ENCODE data around the gene EMC1.
"Not testable (repeated sequence)": the region's sequence is repeated elsewhere in the genome, so short reads cannot be mapped to it uniquely, and the experiment has no call there.

The EMC1 gene

GRCh38 chr1:19186001-19186400 is 65.3 kb downstream of the EMC1 start:
- Histone ChIP-seq H3K9ac (no peak overlapping the region), H3K4me2 (ENCODE audit: low read length) (no peak overlapping the region), H2AFZ (no peak overlapping the region), H3K4me1 (no peaks in the 10 kb centered on the region), H3K4me3 (ENCODE audit: low read depth, low read length) (no peak overlapping the region), H3K79me2 (no peaks in the 10 kb centered on the region), H3K27me3 (ENCODE audit: control insufficient read depth, insufficient read depth, low read length) (no peaks in the 10 kb centered on the region), H3K9me3 (ENCODE audit: control insufficient read depth, low read length) (no peaks in the 10 kb centered on the region), H3K36me3 (ENCODE audit: control insufficient read depth, insufficient read depth, low read length) (no peaks in the 10 kb centered on the region), H3K27ac (no peak overlapping the region)
- no peak for TF ChIP-seq CTCF (IDR thresholded peaks at IDR 0.05)

GRCh38 chr1:19182223-19182622 is 69.1 kb downstream of the EMC1 start:
- no peaks in the 10 kb centered on the region for H3K36me3 ChIP-seq (ENCODE audit: control insufficient read depth, insufficient read depth, low read length)

GRCh38 chr1:19180265-19180657 is 71.1 kb downstream of the EMC1 start:
- not testable (repeated sequence) for H3K27me3 ChIP-seq (ENCODE audit: control insufficient read depth, insufficient read depth, low read length); H2AFZ ChIP-seq; H3K4me2 ChIP-seq (ENCODE audit: low read length); H3K9ac ChIP-seq; H3K9me3 ChIP-seq (ENCODE audit: control insufficient read depth, low read length); H3K36me3 ChIP-seq (ENCODE audit: control insufficient read depth, insufficient read depth, low read length); H3K27ac ChIP-seq; H3K4me3 ChIP-seq (ENCODE audit: low read depth, low read length); H3K79me2 ChIP-seq; H3K4me1 ChIP-seq

More at GRCh38 chr1:19182223-19182622, 69.1 kb downstream of the EMC1 start:
- H3K27me3 ChIP-seq (ENCODE audit: control insufficient read depth, insufficient read depth, low read length), result no peaks in the 10 kb centered on the region
- no peaks in the 10 kb centered on the region for H3K9me3 ChIP-seq (ENCODE audit: control insufficient read depth, low read length)
- no peak overlapping the region for H3K4me2 ChIP-seq (ENCODE audit: low read length)
- no peak overlapping the region for H2AFZ ChIP-seq
- H3K27ac ChIP-seq, result no peak overlapping the region
- no peak for TF ChIP-seq CTCF (IDR thresholded peaks at IDR 0.05)
- no peaks in the 10 kb centered on the region for H3K4me1 ChIP-seq
- no peaks in the 10 kb centered on the region for H3K79me2 ChIP-seq
- no peak overlapping the region for H3K4me3 ChIP-seq (ENCODE audit: low read depth, low read length)
- H3K9ac ChIP-seq, result no peak overlapping the region

GRCh38 chr1:19179597-19180264 is 71.6 kb downstream of the EMC1 start:
- Histone ChIP-seq H3K9me3 (ENCODE audit: control insufficient read depth, low read length) (no peaks in the 10 kb centered on the region), H3K27ac (no peak overlapping the region)

GRCh38 chr1:19178734-19179398 is 72.5 kb downstream of the EMC1 start:
- H3K27me3 ChIP-seq (ENCODE audit: control insufficient read depth, insufficient read depth, low read length), result no peaks in the 10 kb centered on the region
- no peaks in the 10 kb centered on the region for H3K79me2 ChIP-seq
- no peak overlapping the region for H3K9ac ChIP-seq
- H3K4me1 ChIP-seq, result no peaks in the 10 kb centered on the region
- H3K9me3 ChIP-seq (ENCODE audit: control insufficient read depth, low read length), result no peaks in the 10 kb centered on the region
- H3K4me2 ChIP-seq (ENCODE audit: low read length), result no peak overlapping the region
- H3K4me3 ChIP-seq (ENCODE audit: low read depth, low read length), result no peak overlapping the region
- H2AFZ ChIP-seq, result no peak overlapping the region
- H3K27ac ChIP-seq, result no peak overlapping the region
- TF ChIP-seq CTCF (IDR thresholded peaks at IDR 0.05), result no peak
- no peaks in the 10 kb centered on the region for H3K36me3 ChIP-seq (ENCODE audit: control insufficient read depth, insufficient read depth, low read length)

More at GRCh38 chr1:19179597-19180264, 71.6 kb downstream of the EMC1 start:
- Histone ChIP-seq H3K4me2 (ENCODE audit: low read length) (no peak overlapping the region), H3K4me1 (no peaks in the 10 kb centered on the region), H3K79me2 (no peaks in the 10 kb centered on the region), H3K9ac (no peak overlapping the region), H3K27me3 (ENCODE audit: control insufficient read depth, insufficient read depth, low read length) (no peaks in the 10 kb centered on the region), H3K4me3 (ENCODE audit: low read depth, low read length) (no peak overlapping the region), H2AFZ (no peak overlapping the region), H3K36me3 (ENCODE audit: control insufficient read depth, insufficient read depth, low read length) (no peaks in the 10 kb centered on the region)
- TF ChIP-seq CTCF (IDR thresholded peaks at IDR 0.05), result no peak
